GM20431 (cell line): Measurements from ENCODE around the gene TUBA4A.

Experiments used
- in situ Hi-C: fragments of 300-500 bp; cut with MseI, MboI; formaldehyde crosslinking; loops from one replicate; pipeline ENCODE4 v1.15.0; 2020; ENCODE audit warnings: low sequenced_read_pairs; ENCODE audit not compliant: unreplicated experiment

Gene TUBA4A

GRCh38 chr2:219253753-219254589, at the start of gene TUBA4A:
Gene TUBA4A, minus strand, starts transcription at chr2:219253918. Its CDS starts 60 bp downstream, at chr2:219253858.
- in situ Hi-C loops, result no loop called here

GRCh38 chr2:219302412-219302968, 48.8 kb upstream of the TUBA4A start:
- in situ Hi-C loops, result loop anchor here (10.0 kb wide), 1 partner anchor 148 kb away; no protein-coding TSS in a partner anchor

- in situ Hi-C loops, result loop anchor here (10.0 kb wide), 1 partner anchor 145 kb away; no protein-coding TSS in a partner anchor
These were observed 46.3 kb upstream of the TUBA4A start for GRCh38 chr2:219300022-219300421.

DNA sequence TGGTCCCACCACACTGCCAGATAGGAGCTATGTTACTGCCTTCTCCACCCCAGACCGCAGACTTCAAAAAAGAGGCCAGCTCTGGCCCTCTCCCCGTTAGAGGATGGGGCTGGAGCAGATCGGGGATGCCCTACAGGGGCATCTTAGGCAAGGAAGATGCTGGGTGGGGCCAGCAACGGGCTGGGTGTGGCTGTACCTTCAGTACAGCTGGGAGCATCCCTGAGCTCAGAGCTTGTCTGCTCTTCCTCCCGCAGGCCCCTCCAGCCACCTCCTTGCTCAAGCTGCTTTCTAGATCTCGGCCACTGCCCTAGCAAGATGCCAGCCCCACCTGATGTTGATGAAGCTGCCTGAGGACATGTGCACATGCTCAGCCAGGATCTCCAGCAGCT, 45.6 kb upstream of the TUBA4A start:
- in situ Hi-C loops, result no loop called here

GRCh38 chr2:219298759-219299371, 45.1 kb upstream of the TUBA4A start:
- in situ Hi-C loops, result no loop called here

GRCh38 chr2:219297766-219298456, 44.2 kb upstream of the TUBA4A start:
- in situ Hi-C loops, result no loop called here

DNA sequence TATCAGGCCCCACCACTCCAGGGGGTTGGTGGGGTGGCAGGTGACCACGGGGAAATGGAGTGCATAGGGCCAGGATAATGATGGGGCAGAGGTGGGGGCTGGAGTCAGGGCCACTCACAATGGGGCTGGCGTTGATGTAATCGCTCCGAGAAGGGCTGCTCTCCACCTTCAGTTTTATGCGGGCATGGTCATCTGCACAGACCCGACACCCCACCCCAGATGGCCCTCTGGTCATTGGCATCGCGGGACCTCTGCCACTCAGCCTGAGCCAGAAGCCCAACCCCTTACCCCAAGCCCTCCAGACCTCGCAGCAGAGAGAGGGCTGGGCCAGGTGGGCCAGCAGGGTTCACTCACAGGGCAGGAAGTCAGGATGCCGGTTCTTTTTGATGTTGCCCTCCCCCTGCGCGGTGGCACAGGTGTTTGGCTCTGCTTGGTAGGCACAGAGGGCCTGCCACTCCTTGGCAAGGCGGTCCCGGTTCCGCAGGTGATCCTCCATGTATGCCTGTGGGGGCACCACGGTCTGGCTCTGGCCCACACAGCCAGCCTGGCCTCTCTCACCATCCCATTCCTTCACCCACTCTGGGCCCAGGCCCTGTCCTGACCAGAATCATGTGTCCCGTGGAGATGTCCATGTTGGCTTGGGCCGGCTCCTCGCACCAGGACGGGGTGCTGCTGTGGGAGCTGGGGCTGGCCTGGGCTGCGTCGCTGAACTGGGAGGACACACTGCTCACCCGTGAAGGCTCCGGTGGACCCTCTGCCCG, 43.1 kb upstream of the TUBA4A start:
- in situ Hi-C loops, result no loop called here

GRCh38 chr2:219296142-219296541, 42.4 kb upstream of the TUBA4A start:
- in situ Hi-C loops, result no loop called here

DNA sequence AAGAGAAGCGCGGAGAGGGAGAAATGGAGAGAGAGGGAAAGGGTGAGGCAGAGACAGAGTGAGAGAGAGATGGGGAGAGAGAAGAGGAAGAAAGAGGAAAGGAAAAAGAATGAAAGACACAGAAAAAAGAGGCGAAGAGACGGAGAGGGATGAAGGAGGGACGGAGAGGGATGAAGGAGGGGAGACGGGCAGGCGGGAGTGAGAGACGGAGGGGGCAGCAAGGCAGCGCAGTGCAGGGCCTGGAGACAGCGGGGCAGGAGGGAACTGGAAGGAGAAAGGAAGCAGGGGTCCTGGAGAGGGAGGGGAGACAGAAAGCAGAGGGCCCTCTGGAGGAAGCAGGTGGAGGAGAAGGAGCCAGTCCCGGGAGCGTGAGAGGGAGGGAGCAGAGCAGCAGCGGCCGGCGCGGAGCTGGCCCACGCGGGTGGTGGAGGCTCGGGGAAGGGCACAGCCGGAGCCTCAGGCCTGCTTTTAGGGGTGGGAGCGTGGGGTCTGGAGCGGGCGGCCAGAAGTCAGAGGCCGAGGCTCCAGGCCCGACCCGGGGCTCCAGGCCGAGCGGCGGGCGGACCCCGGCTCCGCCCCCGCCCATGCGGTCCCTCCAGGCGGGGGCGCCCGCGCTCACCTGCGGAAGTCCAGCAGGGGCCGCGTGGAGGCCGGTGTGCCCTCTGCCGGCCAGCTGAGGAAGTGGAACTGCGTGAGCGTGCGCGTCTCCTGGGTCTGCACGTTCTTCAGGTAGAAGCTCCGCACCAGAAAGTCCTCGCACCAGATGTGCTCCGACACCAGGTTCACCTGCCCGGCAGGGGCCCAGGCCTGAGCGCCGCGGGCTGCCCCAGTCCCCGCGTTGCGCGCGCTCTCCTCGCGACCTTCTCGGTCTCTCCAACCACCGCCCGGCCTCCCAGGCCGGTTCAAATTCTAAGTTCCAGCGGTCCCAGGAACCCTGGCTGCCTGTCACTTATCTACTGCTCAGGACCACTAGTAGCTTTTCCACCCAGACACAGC, 40.9 kb upstream of the TUBA4A start:
- in situ Hi-C loops, result no loop called here

DNA sequence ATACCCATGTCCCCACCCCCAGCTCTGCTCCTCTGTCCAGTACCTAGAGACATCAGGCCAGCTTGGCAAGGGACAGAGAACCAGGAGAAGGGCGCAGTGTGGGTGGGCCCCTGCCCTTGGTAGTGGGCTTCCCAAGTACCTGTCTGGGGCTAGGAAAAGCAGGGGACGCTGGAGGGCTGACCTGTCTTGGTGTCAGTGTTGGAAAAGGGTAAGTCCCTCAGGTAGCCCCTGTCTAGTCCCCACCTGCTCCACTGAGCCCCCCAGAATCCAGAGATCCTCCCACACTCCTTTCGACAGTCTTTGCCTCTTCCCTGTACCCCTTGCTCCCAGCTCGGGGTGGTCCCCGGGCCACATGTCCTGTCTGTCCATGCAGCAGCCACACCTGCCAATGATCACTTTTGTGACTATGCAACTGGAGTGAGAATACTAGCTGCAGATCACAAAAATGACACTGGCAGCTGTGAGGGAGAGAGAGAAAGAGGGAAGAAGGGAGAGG, 40.1 kb upstream of the TUBA4A start:
- in situ Hi-C loops, result no loop called here

DNA sequence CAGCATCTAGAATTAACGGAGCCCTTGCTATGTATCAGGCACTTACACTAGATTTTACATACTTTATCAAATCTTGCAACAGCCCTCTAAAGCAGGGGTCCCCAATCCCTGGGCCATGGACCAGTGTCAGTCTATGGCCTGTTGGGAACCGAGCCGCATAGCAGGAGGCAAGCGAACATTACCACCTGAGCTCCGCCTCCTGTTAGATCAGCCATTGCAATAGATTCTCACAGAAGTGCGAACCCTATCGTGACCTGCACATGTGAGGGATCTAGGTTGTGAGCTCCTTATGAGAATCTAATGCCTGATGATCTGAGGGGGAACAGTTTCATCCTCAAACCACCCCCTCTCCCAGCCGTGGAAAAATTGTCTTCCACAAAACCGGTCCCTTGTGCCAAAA, 38.9 kb upstream of the TUBA4A start:
- in situ Hi-C loops, result no loop called here

- in situ Hi-C loops, result no loop called here
These were observed 38.3 kb upstream of the TUBA4A start for GRCh38 chr2:219291910-219292490.

GRCh38 chr2:219291394-219291793, 37.7 kb upstream of the TUBA4A start:
- in situ Hi-C loops, result no loop called here

DNA sequence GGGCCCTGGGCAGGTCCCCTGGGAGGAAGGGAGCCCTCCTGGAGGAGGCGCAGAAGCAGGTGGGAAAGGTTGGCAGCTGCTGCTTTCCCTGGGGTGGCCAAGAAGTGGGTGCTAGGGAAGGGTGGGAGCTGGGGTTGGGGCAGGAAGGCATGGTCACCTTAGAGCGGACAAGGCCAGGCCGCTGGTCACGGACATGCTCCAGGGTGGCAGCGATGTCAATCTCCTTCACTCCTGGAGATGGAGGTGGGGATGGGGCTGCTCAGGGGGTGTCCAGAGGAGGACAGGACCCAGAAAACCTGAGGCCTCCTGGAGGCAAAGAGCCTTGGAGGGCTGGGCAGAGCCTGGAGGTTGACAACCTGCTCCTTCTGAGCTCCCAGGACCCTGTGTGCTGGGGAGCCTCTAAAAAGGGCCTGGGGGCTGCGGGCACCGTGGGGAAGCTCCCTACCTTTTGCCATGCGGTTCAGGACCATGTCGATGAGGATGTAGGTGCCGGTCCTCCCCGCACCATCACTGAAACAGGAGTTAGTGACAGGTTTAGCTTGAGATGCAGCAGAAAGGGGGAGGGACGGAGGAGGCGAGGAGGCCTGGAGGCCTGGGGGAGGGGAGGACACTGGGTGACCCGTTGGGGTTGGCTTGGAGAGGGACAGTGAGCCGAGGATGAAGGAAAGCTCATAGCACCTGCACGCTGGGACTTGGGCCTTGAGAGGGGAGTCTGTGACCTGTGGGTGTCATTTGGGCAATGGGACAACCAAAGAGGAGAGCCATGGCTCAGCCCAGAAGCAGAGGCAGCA, 36.9 kb upstream of the TUBA4A start:
- in situ Hi-C loops, result no loop called here

- in situ Hi-C loops, result no loop called here
These were observed 36.0 kb upstream of the TUBA4A start for GRCh38 chr2:219289537-219290361.

GRCh38 chr2:219289195-219289536, 35.4 kb upstream of the TUBA4A start:
- in situ Hi-C loops, result no loop called here
